Testis (tissue), 2 donors: ENCODE results near the gene RYR3.

Source experiments
- POLR2A ChIP-seq: fragments of 450-650 bp; IDR thresholded peaks from one replicate; pipeline ENCODE4 v1.6.1; 2017; ENCODE audit warnings: antibody characterized with exemption, mild to moderate bottlenecking, moderate library complexity
- TF ChIP-seq, protein P1 (sequence below), 3 experiments: fragments of 450-650 bp in 2 of 3; fragments of 200-600 bp in 1 of 3; sonication (generic) in 1 of 3; IDR thresholded peaks; one replicate each; pipeline ENCODE4 v1.5.1; 2016 to 2019; ENCODE audit warnings: antibody characterized with exemption in 3 of 3, mild to moderate bottlenecking in 2 of 3, moderate library complexity in 1 of 3

DNA sequence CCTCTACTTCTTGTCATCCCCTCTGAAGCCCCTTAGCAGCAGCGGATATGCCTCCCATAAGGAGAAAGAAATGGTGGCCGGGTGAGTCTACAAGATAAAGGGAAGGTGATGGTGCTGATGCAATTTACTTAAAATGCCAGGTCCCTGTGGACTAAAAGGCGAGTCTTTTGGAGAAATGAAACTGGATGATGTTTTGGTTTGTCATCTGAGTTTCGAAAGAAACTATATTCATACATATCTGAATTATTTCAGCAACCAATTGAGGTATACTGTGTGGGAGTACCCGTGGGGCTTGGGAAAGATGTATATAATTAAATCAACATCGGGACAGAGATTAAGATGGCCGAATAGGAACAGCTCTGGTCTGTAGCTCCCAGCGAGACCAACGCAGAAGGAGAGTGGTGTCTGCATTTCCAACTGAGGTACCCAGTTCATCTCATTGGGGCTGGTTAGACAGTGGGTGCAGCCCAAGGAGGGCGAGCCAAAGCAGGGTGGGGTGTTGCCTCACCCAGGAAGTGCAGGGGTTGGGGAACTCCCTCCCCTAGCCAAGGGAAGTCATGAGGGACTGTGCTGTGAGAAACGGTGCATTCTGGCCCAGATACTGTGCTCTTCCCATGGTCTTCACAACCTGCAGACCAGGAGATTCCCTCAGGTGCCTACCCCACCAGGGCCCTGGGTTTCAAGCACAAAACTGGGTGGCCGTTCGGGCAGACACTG lies 446.9 kb downstream of the RYR3 start:
- TF ChIP-seq POLR2A: no peak
- TF ChIP-seq, protein P1, sequence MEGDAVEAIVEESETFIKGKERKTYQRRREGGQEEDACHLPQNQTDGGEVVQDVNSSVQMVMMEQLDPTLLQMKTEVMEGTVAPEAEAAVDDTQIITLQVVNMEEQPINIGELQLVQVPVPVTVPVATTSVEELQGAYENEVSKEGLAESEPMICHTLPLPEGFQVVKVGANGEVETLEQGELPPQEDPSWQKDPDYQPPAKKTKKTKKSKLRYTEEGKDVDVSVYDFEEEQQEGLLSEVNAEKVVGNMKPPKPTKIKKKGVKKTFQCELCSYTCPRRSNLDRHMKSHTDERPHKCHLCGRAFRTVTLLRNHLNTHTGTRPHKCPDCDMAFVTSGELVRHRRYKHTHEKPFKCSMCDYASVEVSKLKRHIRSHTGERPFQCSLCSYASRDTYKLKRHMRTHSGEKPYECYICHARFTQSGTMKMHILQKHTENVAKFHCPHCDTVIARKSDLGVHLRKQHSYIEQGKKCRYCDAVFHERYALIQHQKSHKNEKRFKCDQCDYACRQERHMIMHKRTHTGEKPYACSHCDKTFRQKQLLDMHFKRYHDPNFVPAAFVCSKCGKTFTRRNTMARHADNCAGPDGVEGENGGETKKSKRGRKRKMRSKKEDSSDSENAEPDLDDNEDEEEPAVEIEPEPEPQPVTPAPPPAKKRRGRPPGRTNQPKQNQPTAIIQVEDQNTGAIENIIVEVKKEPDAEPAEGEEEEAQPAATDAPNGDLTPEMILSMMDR (IDR thresholded peaks at IDR 0.05): no peak
